HG02852 (cell line): ENCODE data around the gene ESR2.
"Not testable (repeated sequence)": the region's sequence is repeated elsewhere in the genome, so short reads cannot be mapped to it uniquely, and the experiment has no call there.

Experiments
- ATAC-seq: cut with Tn5 transposase; IDR thresholded peaks from one replicate; pipeline ENCODE4 v1.9.1; 2021; ENCODE audit warnings: mild to moderate bottlenecking, moderate library complexity; ENCODE audit not compliant: unreplicated experiment

Gene ESR2

DNA sequence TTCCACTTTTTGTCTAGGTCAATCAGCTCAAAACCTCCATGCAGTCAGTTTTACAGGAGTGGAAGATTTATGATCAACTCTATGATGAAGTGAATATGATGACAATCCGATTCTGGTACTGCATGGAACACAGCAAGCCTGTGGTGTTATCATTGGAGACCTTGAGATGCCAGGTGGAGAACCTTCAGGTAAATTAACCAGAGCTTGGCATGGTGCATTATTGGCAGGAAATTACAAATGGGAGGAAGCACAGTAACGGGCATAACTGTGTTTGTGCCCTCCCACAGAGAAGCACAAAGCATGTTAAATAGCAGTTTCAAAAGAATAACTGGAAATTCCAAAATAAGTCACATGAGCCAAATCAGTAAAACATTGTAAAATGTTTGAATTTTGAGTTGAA, 135.6 kb downstream of the ESR2 start:
- no peak for ATAC-seq

DNA sequence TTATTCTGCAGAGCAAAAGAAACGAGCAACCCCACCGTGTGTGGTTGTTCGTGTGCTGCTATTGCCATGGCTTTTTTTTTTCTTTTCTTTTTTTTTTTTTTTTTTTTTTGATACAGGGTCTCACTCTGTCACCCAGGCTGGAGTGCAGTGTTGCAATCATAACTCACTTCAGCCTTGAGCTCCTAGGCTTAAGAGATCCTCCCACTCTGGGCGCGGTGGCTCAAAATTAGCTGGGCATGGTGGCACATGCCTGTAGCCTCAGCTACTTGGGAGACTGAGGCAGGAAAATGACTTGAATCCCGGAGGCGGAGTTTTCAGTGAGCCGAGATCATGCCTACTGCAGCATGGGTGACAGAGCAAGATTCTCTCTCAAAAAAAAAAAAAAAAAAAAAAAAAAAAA, 144.2 kb downstream of the ESR2 start:
- ATAC-seq, result no peak

- no peak for ATAC-seq
Measured at GRCh38 chr14:64147126-64147790, 146.9 kb downstream of the ESR2 start.

GRCh38 chr14:64137657-64138290, 156.4 kb downstream of the ESR2 start:
- ATAC-seq, result no peak

DNA sequence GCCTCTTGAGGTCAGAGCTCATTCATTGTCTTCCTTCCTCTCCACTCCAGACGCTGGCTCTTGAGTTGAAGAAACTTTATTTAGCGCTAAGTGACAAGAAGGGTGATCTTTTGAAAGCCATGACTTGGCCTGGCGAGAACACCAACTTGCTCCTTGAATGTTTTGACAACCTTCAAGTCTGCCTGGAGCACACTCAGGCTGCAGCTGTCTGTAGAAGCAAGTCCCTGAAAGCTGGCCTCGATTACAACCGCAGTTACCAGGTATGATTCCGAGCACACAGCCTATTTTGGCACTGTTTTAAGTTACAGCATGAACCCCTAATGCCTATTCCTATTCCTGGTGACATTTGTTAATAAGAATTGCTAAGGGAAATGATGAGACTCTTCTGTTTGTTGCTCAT, 167.6 kb downstream of the ESR2 start:
- no peak for ATAC-seq

DNA sequence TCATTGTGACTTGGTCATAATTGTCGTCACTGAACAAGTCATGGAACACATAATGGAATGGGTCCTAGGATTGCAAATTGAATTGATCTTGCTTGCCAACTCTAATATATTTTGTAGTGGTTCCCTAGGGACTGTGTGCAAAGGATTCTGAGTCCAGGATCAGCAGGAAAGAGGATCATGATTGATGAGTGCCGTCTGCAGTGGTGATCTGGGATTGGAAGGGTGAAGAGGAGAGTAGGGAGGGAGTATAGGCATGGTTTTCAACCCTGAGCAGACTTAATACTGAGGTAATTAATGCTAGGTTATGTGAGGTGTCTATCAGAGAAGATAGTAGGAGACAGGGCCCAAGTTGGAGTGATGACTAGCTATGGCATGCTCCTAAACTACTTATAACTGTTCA, 168.9 kb downstream of the ESR2 start:
- ATAC-seq, result no peak

DNA sequence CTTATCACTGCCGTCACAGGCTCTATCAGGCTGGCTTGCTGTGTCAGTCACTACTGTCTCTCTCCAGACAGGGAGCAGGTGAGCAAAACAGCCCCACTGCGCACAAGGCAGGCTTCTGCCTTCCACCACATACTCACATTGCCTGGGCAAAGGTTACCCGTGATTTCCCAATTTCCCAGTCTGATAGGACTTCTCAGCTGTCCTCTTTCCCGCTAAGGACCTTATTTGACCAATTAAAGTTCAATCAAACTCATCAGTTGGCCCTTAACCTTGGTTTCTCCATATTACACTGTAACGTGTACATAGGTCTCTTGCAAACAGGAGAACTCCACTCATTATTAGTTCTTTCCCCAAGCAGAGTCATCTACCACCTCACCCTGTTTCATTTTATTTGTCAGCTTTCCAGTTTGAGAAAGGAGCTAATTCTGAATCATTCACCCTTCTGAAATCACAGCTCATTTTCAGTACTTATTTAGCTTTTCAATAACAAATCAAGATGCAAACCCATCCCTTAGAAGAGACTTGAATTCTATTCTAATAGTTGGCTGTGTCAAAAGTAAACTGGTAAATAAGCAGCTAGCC, 170.8 kb downstream of the ESR2 start:
- no peak for ATAC-seq

DNA sequence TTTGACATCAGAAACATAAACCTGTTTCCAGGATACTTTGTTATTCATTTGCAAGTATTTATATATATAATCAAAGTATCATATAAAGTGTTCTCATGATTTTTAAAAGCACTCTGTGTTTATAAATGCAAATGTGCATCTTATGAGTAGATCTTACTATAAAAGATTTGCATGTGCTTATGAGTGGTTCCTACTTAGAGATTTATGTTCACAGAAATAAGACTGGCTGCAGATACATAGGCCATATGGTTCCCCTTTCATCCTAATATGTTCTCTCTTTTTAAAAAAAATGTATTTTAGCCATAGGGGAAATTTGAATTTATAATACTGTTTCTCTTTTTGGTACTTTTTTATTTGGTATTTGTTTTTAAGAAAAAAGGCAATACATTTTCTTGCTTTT, 174.2 kb downstream of the ESR2 start:
- ATAC-seq, result no peak

DNA sequence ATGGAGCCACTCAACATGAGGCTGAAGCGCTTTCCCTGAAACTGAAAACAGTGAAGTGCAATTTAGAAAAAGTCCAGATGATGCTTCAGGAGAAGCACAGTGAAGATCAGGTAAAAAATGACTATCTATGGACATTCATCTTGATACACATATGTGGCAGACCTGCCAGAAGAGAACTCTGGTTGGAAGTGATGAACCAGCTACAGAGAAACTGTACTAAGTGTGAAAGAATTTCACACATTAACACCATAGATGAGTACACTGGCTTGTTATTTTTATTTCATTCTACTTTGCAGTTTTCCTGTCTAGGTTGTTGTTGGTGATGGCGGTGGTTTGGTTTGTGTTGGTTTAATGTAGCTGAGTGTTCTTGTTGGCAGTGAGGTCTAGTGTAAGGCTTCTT, 174.7 kb downstream of the ESR2 start:
- ATAC-seq, result no peak

DNA sequence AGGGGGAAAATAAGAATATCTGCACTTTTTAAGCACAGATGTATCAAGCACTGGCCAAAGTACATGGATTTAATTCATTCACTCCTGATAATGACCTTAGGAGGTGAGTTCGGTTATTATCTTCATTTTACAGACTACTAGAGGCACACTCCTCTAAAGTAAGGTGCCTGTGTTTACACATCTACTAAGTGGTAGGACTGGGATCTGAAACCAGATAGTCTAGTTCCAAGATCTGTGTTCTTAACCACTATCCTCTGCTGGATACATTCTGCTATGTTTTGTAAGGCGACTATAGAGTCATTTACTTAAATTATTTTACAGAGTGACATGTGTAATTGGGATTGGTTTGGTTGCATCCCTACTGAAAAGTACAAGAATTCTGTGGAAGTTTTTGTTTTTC, 175.3 kb downstream of the ESR2 start:
- no peak for ATAC-seq

DNA sequence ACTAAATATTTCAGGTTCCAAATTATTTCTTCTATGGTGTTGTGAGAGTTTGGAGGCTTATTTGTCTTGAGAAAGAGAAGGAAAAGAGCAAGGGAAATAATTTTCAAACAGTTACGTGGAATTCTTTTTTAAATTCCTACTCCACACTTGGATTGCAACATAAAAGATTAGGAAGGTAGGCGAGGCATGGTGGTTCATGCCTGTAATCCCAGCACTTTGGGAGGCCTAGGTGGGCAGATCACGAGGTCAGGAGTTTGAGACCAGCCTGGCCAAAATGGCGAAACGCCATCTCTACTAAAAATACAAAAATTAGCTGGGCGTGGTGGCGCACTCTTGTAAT, 175.8 kb downstream of the ESR2 start:
- ATAC-seq, result not testable (repeated sequence)

GRCh38 chr14:64117671-64118402, 176.3 kb downstream of the ESR2 start:
- no peak for ATAC-seq

DNA sequence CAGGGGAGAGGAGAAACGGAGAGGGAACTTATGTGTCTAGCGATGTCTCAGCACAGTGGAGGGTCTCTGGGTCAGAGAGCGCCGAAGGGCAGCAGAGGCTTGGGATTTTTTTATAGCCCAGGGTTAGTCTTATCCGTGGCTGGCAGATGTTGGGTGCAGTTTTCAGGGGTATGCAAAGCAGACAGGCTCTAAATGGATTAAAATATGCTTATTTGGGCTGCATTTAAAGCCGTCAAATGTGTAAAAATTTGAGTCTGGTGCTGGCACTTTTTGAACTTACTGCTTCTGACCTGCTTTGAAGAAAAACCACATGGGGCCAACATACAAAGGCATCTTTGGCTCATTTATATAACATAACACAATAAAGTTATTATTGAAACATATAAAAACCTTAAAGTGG, 178.8 kb downstream of the ESR2 start:
- no peak for ATAC-seq

- ATAC-seq, result no peak
Measured at GRCh38 chr14:64114796-64115195, 179.4 kb downstream of the ESR2 start.

DNA sequence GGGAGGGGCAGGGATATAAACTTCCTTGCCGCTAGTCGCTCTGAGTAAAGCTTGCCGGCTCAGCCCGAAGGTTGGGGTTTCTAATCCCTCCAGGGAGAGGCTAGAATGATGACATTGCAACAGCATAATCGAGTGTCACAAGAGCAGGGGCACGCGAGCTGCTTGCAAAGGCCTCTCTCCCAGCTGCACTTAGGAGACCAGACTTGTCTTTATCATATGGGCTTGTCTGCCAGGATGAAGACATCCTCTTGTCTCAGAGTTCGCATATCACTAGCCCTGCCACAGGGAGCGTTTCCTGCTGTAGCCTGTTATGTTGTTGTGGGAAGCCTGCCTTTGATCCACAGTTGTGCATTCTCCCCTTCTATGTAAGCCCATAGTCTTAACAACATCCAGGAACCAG, 180.0 kb downstream of the ESR2 start:
- no peak for ATAC-seq

DNA sequence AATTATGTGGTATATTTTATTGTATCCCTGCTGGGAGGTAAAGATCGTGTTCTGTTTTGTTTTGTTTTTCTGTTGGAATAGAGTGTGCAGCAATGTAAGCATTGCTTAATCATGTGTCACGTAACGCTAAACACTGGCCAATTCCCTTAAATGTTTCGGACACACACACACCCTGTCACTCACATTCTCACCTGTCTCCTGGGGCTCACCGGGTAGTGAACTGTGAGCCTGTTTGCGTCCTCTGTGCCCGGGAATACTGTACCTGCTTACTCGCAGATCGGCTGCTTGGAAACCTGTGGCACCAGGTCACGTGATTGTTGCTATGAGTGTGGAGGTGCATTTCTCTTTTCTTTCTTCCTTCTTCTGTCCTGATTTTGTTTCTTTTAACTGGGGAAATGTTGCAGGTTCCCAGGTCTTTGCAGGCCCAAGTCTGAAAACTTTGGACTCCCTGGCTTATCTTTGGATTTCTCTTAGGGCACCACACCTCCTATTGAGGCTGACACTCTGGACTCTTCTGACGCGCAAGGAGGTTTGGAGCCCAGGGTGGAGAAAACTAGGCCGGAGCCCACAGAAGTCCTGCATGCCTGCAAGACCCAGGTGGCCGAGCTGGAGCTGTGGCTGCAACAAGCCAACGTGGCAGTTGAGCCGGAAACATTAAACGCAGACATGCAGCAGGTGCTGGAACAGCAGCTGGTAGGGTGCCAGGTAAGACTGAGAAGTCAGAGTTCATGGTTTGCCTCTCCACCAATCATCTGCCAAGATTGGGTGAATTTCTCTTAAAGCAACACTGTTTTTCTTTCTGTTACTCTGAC, 181.1 kb downstream of the ESR2 start:
- ATAC-seq, result no peak

GRCh38 chr14:64110802-64111201, 183.4 kb downstream of the ESR2 start:
- ATAC-seq, result no peak

- ATAC-seq, result no peak
Measured at GRCh38 chr14:64109819-64110554, 184.2 kb downstream of the ESR2 start.

DNA sequence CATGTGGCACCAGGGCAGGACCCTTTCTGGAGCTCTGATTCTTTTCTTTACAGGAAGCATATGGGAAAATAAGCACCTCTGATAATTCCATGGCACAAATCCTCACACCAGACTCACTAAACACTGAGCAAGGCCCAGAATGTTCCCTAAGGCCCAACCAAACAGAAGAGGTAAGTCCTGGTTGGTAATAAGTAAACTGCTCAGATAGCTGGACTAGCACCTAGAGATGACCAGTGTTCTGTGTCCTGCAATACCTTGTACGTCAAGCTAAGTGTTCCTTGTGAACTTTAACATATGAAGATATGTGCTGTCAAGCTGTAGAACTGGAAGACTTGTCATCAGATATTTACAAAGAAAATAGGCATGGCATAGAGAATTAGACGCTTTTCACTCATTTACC, 186.7 kb downstream of the ESR2 start:
- ATAC-seq, result no peak

- ATAC-seq, result no peak
Measured at GRCh38 chr14:64098120-64098519, 196.1 kb downstream of the ESR2 start.

GRCh38 chr14:64095620-64096019, 198.6 kb downstream of the ESR2 start:
- no peak for ATAC-seq
